ENCODE measurements around the gene TNRC6B. TPM values are rescaled to one million over a fixed set of nuclear protein-coding genes. Genes with fewer than 3 reads are reported as not detected.

TNRC6B gene
- total RNA-seq, 6 experiments from 2014 or later: 13.0 to 27.1 (median 22.7) TPM

- Histone ChIP-seq H3K27ac (no peak overlapping the region), H3K4me1 (no peaks in the 10 kb centered on the region), H3K27me3 (no peaks in the 10 kb centered on the region), H3K36me3 (peaks cover 0 to 52% (median 21%) of the 10 kb centered on the region in 4 donors), H3K9me3 (no peaks in the 10 kb centered on the region), H3K4me3 (no peak overlapping the region)
- no peak for TF ChIP-seq POLR2A (IDR thresholded peaks at IDR 0.05)
- ATAC-seq: no peak
- DNase-seq: no peak
- WGBS (ENCODE audit: insufficient coverage, low coverage, low lambda C conversion rate, missing lambda C conversion rate): 94% methylated on average over 11 of the region's 11 CpGs
- intact Hi-C loops (cut with DNase I): no loop called here
These were observed 124.4 kb downstream of the TNRC6B start for GRCh38 chr22:40302149-40302548.

- Histone ChIP-seq H3K9me3 (no peaks in the 10 kb centered on the region), H3K4me1 (no peaks in the 10 kb centered on the region), H3K27me3 (no peaks in the 10 kb centered on the region), H3K27ac (no peak overlapping the region), H3K36me3 (peaks cover 0 to 79% (median 36%) of the 10 kb centered on the region in 4 donors), H3K4me3 (no peak overlapping the region)
- TF ChIP-seq POLR2A (IDR thresholded peaks at IDR 0.05) (no peak), CTCF (IDR thresholded peaks at IDR 0.05) (no peak)
- ATAC-seq: no peak
- intact Hi-C loops (cut with DNase I): no loop called here
- WGBS (ENCODE audit: insufficient coverage, low coverage, low lambda C conversion rate, missing lambda C conversion rate): 100% methylated on average over 5 of the region's 5 CpGs
- DNase-seq: no peak
These were observed 127.9 kb downstream of the TNRC6B start for GRCh38 chr22:40305625-40306024.

- 70% methylated on average over 4 of the region's 6 CpGs for WGBS (ENCODE audit: insufficient coverage, low coverage, low lambda C conversion rate, missing lambda C conversion rate)
- Histone ChIP-seq H3K4me3 (no peak overlapping the region), H3K4me1 (peaks cover 0 to 7% (median 0%) of the 10 kb centered on the region in 4 donors), H3K27me3 (no peaks in the 10 kb centered on the region), H3K9me3 (no peaks in the 10 kb centered on the region), H3K36me3 (peaks cover 0 to 78% (median 36%) of the 10 kb centered on the region in 4 donors), H3K27ac (no peak overlapping the region)
- no peak for DNase-seq
- intact Hi-C loops (cut with DNase I): no loop called here
- TF ChIP-seq CTCF (IDR thresholded peaks at IDR 0.05): no peak
- no peak for TF ChIP-seq POLR2A (IDR thresholded peaks at IDR 0.05)
- no peak for ATAC-seq
These were observed 131.4 kb downstream of the TNRC6B start for GRCh38 chr22:40308999-40309573.

- DNase-seq (no peak), ATAC-seq (no peak)
- Histone ChIP-seq H3K9me3 (no peaks in the 10 kb centered on the region), H3K27me3 (no peaks in the 10 kb centered on the region), H3K27ac (no peak overlapping the region), H3K36me3 (peaks cover 0 to 83% (median 38%) of the 10 kb centered on the region in 4 donors), H3K4me1 (peaks cover 0 to 7% (median 0%) of the 10 kb centered on the region in 4 donors), H3K4me3 (no peak overlapping the region)
- intact Hi-C loops (cut with DNase I): no loop called here
- TF ChIP-seq POLR2A (IDR thresholded peaks at IDR 0.05): no peak
- TF ChIP-seq CTCF (IDR thresholded peaks at IDR 0.05): no peak
These were observed 131.9 kb downstream of the TNRC6B start for GRCh38 chr22:40309631-40310030.

- DNase-seq (no peak), ATAC-seq (no peak)
- TF ChIP-seq CTCF (IDR thresholded peaks at IDR 0.05) (no peak), POLR2A (IDR thresholded peaks at IDR 0.05) (no peak)
These were observed 132.5 kb downstream of the TNRC6B start for GRCh38 chr22:40310081-40310767.

More at GRCh38 chr22:40310081-40310767, 132.5 kb downstream of the TNRC6B start:
- H3K36me3 ChIP-seq: peaks cover 0 to 87% (median 41%) of the 10 kb centered on the region in 4 donors
- H3K4me1 ChIP-seq: peaks cover 0 to 7% (median 0%) of the 10 kb centered on the region in 4 donors
- H3K4me3 ChIP-seq: no peak overlapping the region
- H3K9me3 ChIP-seq: no peaks in the 10 kb centered on the region
- 67% methylated on average over 9 of the region's 9 CpGs for WGBS (ENCODE audit: insufficient coverage, low coverage, low lambda C conversion rate, missing lambda C conversion rate)
- H3K27me3 ChIP-seq: no peaks in the 10 kb centered on the region
- intact Hi-C loops (cut with DNase I): no loop called here
- no peak overlapping the region for H3K27ac ChIP-seq

Data from right lobe of liver (tissue), 6 donors.